ENCODE measurements around the gene COL4A3.

COL4A3 gene

GRCh38 chr2:227311861-227312506 lies 147.6 kb downstream of the COL4A3 start:
- H3K27ac Mint-ChIP-seq = no peak overlapping the region
- no peaks in the 10 kb centered on the region for H3K4me1 Mint-ChIP-seq
- H3K36me3 Mint-ChIP-seq = no peaks in the 10 kb centered on the region
- CTCF ChIA-PET = no interaction called here
- no peak overlapping the region for H3K4me3 Mint-ChIP-seq
- no peaks in the 10 kb centered on the region for H3K9me3 Mint-ChIP-seq
- no peak for DNase-seq
- H3K27me3 Mint-ChIP-seq = peaks cover 13% of the 10 kb centered on the region

DNA sequence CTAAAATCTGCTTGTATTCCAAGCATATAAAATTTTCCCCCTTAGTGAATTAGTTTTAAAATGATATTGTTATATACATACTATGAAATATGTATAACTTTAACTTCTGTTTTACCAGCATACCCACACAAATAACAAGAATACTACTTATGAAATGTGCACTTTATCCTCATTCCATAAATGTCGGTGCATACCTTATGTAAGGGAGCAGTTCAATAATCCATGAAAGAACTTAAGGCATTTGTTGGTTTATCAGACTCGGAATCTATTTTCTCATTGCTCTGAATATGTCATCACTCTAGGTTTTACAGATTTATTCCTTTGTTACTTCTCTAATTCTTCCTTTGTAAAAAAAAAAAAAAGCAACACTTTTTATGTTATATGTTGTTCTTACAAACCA lies 148.2 kb downstream of the COL4A3 start:
- no peak for DNase-seq
- no peaks in the 10 kb centered on the region for H3K4me1 Mint-ChIP-seq
- H3K27ac Mint-ChIP-seq = no peak overlapping the region
- H3K27me3 Mint-ChIP-seq = peaks cover 13% of the 10 kb centered on the region
- H3K36me3 Mint-ChIP-seq = no peaks in the 10 kb centered on the region
- H3K9me3 Mint-ChIP-seq = peaks cover under 1% of the 10 kb centered on the region
- CTCF ChIA-PET = no interaction called here
- H3K4me3 Mint-ChIP-seq = no peak overlapping the region

- H3K4me1 Mint-ChIP-seq = no peaks in the 10 kb centered on the region
- no peak overlapping the region for H3K27ac Mint-ChIP-seq
- CTCF ChIA-PET = no interaction called here
- no peak for DNase-seq
- no peak overlapping the region for H3K4me3 Mint-ChIP-seq
- H3K9me3 Mint-ChIP-seq = peaks cover 5% of the 10 kb centered on the region
- H3K36me3 Mint-ChIP-seq = no peaks in the 10 kb centered on the region
- H3K27me3 Mint-ChIP-seq = peaks cover 13% of the 10 kb centered on the region
Observed at GRCh38 chr2:227313310-227313709, 148.9 kb downstream of the COL4A3 start.

DNA sequence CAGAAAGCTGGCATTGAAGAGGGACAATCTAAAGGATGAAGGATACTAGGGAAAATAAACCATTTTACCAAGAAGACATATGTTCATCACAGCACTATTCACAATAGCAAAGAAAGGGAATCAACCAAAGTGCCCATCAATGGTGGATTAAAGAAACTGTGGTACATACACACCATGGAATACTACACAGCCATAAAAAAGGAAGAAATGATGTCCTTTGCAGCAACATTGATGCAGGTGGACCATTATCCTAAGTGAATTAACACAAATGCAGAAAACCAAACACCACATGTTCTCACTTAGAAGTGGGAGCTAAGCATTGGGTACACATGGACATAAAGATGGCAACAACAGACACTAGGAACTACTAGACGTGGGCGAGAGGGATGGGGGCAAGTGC lies 153.4 kb downstream of the COL4A3 start:
- no peak for DNase-seq
- peaks cover 18% of the 10 kb centered on the region for H3K9me3 Mint-ChIP-seq
- H3K36me3 Mint-ChIP-seq = peaks cover 3% of the 10 kb centered on the region
- H3K4me1 Mint-ChIP-seq = peaks cover 3% of the 10 kb centered on the region
- CTCF ChIA-PET = no interaction called here
- no peak overlapping the region for H3K27ac Mint-ChIP-seq
- peaks cover 22% of the 10 kb centered on the region for H3K27me3 Mint-ChIP-seq
- no peak overlapping the region for H3K4me3 Mint-ChIP-seq

DNA sequence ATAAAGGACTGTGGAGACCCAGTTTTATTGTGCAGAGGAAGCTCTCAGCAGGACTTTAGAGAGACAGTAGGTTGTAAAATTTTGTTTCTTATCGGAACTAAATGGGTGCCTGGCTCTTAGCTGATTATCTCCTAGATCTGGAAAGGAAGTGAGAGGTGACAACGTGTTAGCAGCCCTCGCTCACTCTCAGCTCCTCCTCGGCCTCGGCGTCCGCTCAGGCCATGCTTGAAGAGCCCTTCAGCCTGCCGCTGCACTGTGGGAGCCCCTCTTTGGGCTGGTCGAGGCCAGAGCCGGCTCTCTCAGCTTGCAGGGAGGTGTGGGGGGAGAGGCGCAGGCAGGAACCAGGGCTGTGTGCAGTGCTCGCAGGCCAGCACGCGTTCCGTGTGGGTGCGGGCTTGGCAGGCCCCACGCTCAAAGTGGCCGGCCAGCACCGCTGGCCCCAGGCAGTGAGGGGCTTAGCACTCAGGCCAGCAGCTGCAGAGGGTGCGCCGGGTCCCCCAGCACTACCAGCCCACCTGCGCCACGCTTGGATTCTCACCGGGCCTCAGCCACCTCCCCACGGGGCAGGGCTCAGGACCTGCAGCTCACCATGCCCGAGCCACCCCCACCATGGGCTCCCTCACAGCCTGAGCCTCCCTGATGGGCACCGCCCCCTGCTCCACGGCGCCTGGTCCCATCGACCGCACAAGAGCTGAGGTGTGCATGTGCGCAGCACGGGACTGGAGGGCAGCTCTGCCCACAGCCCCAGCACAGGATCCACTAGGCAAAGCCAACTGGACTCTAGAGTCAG lies 156.1 kb downstream of the COL4A3 start:
- peaks cover 18% of the 10 kb centered on the region for H3K9me3 Mint-ChIP-seq
- H3K4me1 Mint-ChIP-seq = peaks cover 17% of the 10 kb centered on the region
- DNase-seq = no peak
- CTCF ChIA-PET = interaction anchor here (0.6 kb wide), 1 partner anchor 630 kb away, joined by 3 read pairs; no protein-coding TSS in a partner anchor
- no peak overlapping the region for H3K27ac Mint-ChIP-seq
- H3K27me3 Mint-ChIP-seq = peaks cover 13% of the 10 kb centered on the region
- no peak overlapping the region for H3K4me3 Mint-ChIP-seq
- H3K36me3 Mint-ChIP-seq = peaks cover 7% of the 10 kb centered on the region

- CTCF ChIA-PET = no interaction called here
- H3K27me3 Mint-ChIP-seq = peaks cover 13% of the 10 kb centered on the region
- H3K36me3 Mint-ChIP-seq = peaks cover 7% of the 10 kb centered on the region
- no peak overlapping the region for H3K4me3 Mint-ChIP-seq
- H3K27ac Mint-ChIP-seq = no peak overlapping the region
- no peak for DNase-seq
- H3K4me1 Mint-ChIP-seq = peaks cover 36% of the 10 kb centered on the region
- H3K9me3 Mint-ChIP-seq = peaks cover 16% of the 10 kb centered on the region
Observed at GRCh38 chr2:227322530-227323205, 158.2 kb downstream of the COL4A3 start.

- CTCF ChIA-PET = no interaction called here
- H3K4me1 Mint-ChIP-seq = peaks cover 45% of the 10 kb centered on the region
- H3K27ac Mint-ChIP-seq = no peak overlapping the region
- peaks cover 11% of the 10 kb centered on the region for H3K36me3 Mint-ChIP-seq
- DNase-seq = no peak
- H3K9me3 Mint-ChIP-seq = peaks cover 13% of the 10 kb centered on the region
- H3K27me3 Mint-ChIP-seq = peaks cover 11% of the 10 kb centered on the region
- H3K4me3 Mint-ChIP-seq = no peak overlapping the region
Observed at GRCh38 chr2:227323818-227324217, 159.4 kb downstream of the COL4A3 start.

DNA sequence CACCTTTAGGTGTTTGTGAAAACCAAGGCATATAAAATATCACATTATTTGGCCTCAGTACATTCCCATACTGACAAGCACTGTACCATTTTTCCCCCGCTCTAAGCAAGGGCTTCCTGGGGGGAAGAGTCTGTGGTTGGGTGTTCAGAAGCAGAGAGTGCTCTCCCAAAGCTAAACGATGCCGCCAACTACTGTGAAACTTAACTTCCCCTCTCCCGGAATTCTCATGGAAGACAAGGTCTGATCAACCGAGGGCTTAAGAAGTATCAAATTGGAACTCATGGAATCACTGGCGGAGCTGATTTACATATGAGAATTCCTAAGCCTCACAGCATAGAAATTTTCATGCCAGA lies 160.2 kb downstream of the COL4A3 start:
- Mint-ChIP-seq H3K27me3 (peaks cover 10% of the 10 kb centered on the region), H3K36me3 (peaks cover 11% of the 10 kb centered on the region), H3K9me3 (peaks cover 13% of the 10 kb centered on the region), H3K27ac (peak overlapping the region; percentile 84), H3K4me1 (peaks cover 45% of the 10 kb centered on the region), H3K4me3 (peak overlapping the region; percentile 95)
- CTCF ChIA-PET = no interaction called here
- peak; percentile 23 for DNase-seq

DNA sequence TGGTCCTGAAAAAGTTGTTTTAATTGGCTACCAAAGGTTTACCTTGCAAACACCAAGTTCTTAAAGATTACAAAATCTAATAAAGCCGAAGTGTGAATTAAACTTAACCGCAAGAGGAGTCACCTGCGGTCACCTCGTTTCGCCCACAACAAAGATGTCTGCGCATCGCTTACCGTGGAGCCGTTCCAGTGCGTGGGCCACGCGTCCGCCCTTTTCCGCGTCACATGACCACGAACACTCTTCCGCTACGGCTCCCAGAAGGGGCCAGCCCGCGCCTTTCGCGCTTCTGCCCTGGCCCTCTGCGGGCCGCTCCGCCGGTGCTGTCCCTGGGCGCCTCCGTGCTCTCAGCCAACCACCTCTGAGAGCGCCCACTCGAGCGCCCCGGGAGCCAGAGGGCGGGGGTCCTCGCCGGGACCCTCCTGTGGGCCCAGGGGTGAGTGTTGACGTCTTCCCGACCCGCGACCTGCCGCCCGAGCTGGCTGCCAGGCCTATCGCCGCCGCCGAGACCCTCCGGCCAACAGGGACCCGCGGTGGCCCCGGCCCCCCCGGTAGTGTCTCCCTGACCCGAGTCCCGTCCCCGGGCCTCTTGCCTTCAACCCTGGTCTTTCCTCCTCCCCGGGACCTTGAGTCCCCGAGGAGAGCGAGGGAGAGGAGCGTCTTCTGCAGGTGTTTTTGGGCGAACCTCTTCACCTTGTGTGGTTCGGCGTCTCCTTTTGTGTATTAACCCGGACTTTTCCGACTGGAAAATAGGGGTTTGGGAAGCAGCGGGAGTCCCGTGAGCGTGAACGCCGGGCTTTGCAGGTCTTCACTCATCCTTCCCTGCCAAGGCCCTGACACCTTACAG lies 160.8 kb downstream of the COL4A3 start, which contains the start of gene MFF:
Gene MFF, plus strand, starts transcription at position 257 of the 844 bp plus-strand sequence. CDS start 5,415 bp downstream, outside the sequence.
- Mint-ChIP-seq H3K27ac (peak within 1 kb of the TSS; percentile 94), H3K9me3 (peaks cover 13% of the 10 kb centered on the region), H3K4me3 (peak within 1 kb of the TSS; percentile 95), H3K27me3 (peaks cover 8% of the 10 kb centered on the region), H3K4me1 (peaks cover 45% of the 10 kb centered on the region), H3K36me3 (peaks cover 11% of the 10 kb centered on the region)
- DNase-seq = peak; percentile 95
- CTCF ChIA-PET = interaction anchor here (0.9 kb wide), 1 partner anchor 15 kb away, joined by 3 read pairs; no protein-coding TSS in a partner anchor

- peak overlapping the region; percentile 94 for H3K27ac Mint-ChIP-seq
- peaks cover 13% of the 10 kb centered on the region for H3K9me3 Mint-ChIP-seq
- peaks cover 45% of the 10 kb centered on the region for H3K4me1 Mint-ChIP-seq
- CTCF ChIA-PET = interaction anchor here (0.9 kb wide), 1 partner anchor 15 kb away, joined by 3 read pairs; no protein-coding TSS in a partner anchor
- DNase-seq = peak; percentile 29
- H3K36me3 Mint-ChIP-seq = peaks cover 14% of the 10 kb centered on the region
- peaks cover 6% of the 10 kb centered on the region for H3K27me3 Mint-ChIP-seq
- H3K4me3 Mint-ChIP-seq = peak overlapping the region; percentile 95
Observed at GRCh38 chr2:227325839-227326195, 161.4 kb downstream of the COL4A3 start.

- peaks cover 14% of the 10 kb centered on the region for H3K36me3 Mint-ChIP-seq
- H3K4me1 Mint-ChIP-seq = peaks cover 45% of the 10 kb centered on the region
- peaks cover 5% of the 10 kb centered on the region for H3K27me3 Mint-ChIP-seq
- no peak overlapping the region for H3K27ac Mint-ChIP-seq
- H3K4me3 Mint-ChIP-seq = peak overlapping the region; percentile 95
- peaks cover 9% of the 10 kb centered on the region for H3K9me3 Mint-ChIP-seq
- CTCF ChIA-PET = no interaction called here
- no peak for DNase-seq
Observed at GRCh38 chr2:227326783-227327182, 162.4 kb downstream of the COL4A3 start.

DNA sequence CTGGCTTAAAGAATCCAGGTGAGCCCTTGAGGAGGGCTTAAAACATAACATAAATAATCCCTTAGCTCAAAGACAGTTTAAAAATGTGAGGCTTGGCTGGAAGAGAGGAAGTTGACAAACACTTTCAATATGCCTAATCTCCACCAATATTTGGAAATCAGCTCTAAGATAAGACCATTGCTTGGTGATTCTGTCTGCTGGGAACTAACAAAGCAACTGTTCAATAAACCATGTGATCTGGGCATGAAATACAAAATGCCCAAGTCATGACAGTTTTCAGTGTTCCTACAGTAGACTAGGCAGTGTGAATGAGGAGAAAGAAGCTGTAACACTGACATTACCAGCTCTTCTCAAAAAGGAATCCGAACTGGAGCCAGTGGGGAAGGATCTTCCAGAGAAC lies 171.3 kb downstream of the COL4A3 start:
- H3K36me3 Mint-ChIP-seq = peaks cover 58% of the 10 kb centered on the region
- H3K4me3 Mint-ChIP-seq = no peak overlapping the region
- H3K27me3 Mint-ChIP-seq = no peaks in the 10 kb centered on the region
- no peaks in the 10 kb centered on the region for H3K9me3 Mint-ChIP-seq
- CTCF ChIA-PET = no interaction called here
- no peak for DNase-seq
- H3K4me1 Mint-ChIP-seq = no peaks in the 10 kb centered on the region
- no peak overlapping the region for H3K27ac Mint-ChIP-seq

DNA sequence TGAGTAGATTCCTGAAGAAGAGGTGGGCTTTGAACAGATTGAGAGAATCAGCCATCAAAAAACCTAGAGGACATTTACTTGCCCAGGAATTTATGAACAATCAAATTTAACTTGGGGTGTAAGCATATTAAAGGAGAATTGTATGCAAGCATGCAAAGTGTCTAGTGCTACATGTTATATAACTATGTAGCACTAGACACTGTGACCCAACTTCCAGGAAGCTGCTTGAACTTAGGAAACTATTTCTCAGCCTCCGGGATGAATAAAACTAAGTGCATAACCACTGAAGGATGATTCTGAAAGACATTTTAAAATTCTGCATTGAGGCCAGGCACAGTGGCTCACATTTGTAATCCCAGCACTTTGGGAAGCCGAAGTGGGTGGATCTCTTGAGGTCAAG lies 173.0 kb downstream of the COL4A3 start:
- Mint-ChIP-seq H3K36me3 (peaks cover 57% of the 10 kb centered on the region), H3K4me1 (no peaks in the 10 kb centered on the region), H3K9me3 (no peaks in the 10 kb centered on the region), H3K27me3 (no peaks in the 10 kb centered on the region), H3K4me3 (no peak overlapping the region), H3K27ac (no peak overlapping the region)
- DNase-seq = no peak
- CTCF ChIA-PET = no interaction called here

DNA sequence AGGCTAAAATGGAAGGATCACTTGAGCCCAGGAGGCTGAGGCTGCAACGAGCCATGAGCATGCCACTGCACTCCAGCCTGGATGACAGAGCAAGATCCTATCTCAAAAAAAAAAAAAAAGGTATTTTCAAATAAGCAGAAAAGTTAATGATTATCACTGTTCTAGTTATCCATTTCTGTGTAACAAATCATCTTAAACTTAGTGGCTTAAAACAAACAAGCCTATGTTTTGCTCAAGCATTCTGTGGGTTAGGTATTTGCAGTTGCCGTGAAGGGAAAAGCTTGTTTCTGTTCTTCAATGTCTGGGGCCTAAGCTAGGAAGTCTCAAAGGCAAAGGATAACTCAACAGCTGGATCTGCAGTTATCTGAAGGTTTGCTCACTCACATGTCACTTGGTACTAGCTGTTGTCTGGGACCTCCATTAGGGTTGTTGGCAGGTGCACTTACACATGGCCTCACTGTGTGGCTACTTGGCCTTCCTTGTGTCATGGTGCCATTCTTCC lies 174.7 kb downstream of the COL4A3 start:
- CTCF ChIA-PET = interaction anchor here (1.0 kb wide), 1 partner anchor 10 kb away, joined by 4 read pairs; no protein-coding TSS in a partner anchor
- Mint-ChIP-seq H3K4me3 (no peak overlapping the region), H3K4me1 (no peaks in the 10 kb centered on the region), H3K36me3 (peaks cover 44% of the 10 kb centered on the region), H3K27me3 (no peaks in the 10 kb centered on the region), H3K9me3 (no peaks in the 10 kb centered on the region), H3K27ac (no peak overlapping the region)
- no peak for DNase-seq

Measured in activated naive CD4-positive, alpha-beta T cell treated with anti-CD3 and anti-CD28 coated beads, Interleukin-2, amount 10 ng/mL, durations not matched to agents 7 days and 5 days (primary cell).